ENCODE measurements around the gene HS6ST1.

Gene HS6ST1

DNA sequence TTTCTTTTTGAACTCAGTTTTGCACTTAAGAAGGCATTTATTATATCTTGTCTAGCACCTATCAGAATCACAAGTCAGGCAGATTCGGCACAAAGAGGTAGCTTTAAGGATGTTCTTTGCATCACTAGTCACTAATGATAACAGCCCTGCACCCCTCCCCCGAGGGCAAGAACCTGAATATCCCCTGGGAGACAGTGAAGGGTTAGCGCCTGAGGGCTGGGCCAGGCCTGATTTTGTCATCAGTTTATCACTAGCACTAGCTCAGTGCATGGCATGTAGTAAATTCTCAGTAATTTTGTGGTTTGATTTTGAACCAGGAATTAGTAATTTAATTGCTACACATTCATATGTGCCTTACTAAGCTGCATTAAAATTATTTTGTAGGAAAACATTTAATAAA lies 23.9 kb upstream of the HS6ST1 start:
- TF ChIP-seq, protein P1, sequence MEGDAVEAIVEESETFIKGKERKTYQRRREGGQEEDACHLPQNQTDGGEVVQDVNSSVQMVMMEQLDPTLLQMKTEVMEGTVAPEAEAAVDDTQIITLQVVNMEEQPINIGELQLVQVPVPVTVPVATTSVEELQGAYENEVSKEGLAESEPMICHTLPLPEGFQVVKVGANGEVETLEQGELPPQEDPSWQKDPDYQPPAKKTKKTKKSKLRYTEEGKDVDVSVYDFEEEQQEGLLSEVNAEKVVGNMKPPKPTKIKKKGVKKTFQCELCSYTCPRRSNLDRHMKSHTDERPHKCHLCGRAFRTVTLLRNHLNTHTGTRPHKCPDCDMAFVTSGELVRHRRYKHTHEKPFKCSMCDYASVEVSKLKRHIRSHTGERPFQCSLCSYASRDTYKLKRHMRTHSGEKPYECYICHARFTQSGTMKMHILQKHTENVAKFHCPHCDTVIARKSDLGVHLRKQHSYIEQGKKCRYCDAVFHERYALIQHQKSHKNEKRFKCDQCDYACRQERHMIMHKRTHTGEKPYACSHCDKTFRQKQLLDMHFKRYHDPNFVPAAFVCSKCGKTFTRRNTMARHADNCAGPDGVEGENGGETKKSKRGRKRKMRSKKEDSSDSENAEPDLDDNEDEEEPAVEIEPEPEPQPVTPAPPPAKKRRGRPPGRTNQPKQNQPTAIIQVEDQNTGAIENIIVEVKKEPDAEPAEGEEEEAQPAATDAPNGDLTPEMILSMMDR (IDR thresholded peaks at IDR 0.05; ENCODE audit: low read depth, low read length) = no peak
- no peak for DNase-seq (ENCODE audit: extremely low read depth, low read depth)

DNA sequence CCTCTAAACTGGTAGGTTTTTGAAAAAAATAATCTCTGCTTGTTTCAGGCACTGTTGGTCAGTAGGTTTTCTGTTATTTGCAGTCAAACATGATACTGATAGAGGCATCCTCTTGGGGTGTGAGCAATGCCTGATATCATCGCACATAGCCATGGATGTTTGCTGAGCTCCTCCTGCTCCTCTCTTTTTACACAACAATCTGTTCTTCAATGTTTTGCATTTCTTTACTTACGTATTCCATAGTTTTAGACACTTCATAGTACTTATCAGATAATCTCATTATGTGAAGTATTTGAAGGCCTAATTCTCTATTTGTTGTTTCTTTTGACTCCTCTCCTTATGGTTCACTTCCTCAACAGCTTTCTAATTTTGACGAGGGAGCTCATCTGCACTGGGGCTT lies 23.0 kb upstream of the HS6ST1 start:
- TF ChIP-seq, protein P1 (IDR thresholded peaks at IDR 0.05; ENCODE audit: low read depth, low read length) = no peak
- no peak for DNase-seq (ENCODE audit: extremely low read depth, low read depth)

DNA sequence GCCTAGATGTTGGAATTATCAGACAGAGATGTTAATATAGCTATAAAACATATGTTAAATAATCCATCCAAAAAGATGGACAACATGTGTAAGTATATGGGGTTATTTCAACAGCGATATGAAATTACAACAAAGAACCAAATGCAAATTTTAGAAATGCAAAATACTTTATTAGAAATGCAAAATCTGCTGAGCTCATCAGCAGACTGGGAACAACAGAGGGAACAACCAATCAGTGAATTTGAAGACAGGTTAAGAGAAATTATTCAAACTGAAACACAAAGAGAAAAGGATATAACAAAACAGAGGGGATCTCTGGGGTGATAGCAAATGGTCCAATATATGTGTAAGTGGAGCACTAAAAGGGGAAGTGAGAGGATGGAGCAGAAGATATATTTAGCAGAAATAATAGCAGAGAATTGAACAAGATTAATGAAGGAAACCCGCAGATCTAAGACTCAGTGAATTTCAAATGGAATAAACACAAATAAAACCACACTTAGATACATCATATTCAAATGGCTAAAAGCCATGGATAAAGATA lies 13.5 kb upstream of the HS6ST1 start:
- no peak for DNase-seq (ENCODE audit: extremely low read depth, low read depth)
- TF ChIP-seq, protein P1 (IDR thresholded peaks at IDR 0.05; ENCODE audit: low read depth, low read length) = no peak

DNA sequence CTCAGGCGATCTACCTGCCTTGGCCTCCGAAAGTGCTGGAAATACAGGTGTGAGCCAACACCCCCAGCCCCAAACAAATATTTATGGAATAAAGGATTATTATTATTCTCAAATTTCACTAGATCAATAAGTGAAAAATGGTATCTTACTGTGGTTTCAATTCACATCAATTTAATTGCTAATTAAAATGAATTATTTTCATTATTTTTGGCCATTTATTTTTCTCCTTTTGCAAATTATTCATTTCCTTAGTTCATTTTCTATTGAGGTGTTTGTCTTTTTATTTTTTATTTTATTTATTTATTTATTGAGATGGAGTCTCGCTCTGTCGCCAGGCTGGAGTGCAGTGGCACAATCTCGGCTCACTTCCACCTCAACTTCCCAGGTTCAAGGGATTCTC lies 11.9 kb upstream of the HS6ST1 start:
- TF ChIP-seq, protein P1 (IDR thresholded peaks at IDR 0.05; ENCODE audit: low read depth, low read length) = no peak
- DNase-seq (ENCODE audit: extremely low read depth, low read depth) = no peak

DNA sequence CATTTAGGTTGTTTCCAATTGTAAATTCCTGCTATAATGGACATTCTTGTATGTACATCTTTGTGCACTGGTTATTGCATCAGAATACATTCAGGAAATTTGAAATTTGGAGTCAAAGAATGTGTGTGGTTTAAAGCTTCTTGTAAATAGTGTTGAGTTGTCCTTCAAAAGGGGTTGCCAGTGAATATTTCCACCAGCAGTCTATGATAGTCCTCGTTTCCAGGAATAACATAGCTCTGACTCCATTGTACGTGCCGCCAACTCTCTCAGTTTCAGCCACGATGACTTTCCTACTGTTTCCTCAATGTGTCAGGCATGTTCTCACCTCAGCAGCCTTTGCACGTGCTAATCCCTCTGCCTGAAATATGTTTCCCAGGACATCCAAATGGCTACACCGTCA lies 10.9 kb upstream of the HS6ST1 start:
- TF ChIP-seq, protein P1 (IDR thresholded peaks at IDR 0.05; ENCODE audit: low read depth, low read length) = no peak
- DNase-seq (ENCODE audit: extremely low read depth, low read depth) = no peak

DNA sequence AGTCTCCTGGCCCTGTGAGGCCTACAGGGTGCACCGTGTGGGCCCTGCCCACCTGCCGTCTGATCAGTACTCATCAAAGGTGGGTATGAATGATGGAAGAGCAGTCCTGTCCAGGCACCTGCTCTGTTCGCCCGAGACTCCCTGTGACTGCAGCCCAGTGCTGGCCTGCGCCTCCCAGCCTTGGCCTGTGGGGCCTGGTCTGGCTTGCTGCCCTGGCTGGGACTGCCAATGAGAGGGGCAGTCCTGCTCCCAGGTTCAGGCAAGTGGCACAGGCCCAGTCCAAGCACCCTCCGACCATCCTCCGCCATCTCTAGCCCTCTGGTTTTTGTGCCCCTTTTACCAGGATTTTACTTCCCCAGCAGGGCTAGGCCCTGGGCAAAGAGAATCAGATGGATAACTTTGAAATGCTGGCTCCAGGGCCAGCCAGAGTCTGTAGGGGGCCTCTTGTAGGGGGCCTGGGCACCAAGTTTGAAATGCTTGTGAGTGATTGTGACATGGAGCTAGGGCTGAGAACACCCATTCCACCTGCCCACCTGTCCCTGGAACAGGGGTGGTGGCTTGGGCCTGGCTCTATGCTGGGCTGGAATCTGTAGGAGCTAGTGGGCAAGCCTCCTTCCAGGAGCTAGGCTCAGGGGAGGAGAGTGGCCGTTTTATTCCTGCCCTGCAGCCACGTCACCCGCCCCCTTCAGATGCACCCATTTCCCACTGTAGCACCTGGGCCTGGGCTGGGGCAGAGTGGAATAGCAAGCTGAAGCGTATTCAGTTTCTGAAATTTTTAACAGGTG lies 8.7 kb upstream of the HS6ST1 start:
- no peak for DNase-seq (ENCODE audit: extremely low read depth, low read depth)
- TF ChIP-seq, protein P1 (IDR thresholded peaks at IDR 0.05; ENCODE audit: low read depth, low read length) = no peak

DNA sequence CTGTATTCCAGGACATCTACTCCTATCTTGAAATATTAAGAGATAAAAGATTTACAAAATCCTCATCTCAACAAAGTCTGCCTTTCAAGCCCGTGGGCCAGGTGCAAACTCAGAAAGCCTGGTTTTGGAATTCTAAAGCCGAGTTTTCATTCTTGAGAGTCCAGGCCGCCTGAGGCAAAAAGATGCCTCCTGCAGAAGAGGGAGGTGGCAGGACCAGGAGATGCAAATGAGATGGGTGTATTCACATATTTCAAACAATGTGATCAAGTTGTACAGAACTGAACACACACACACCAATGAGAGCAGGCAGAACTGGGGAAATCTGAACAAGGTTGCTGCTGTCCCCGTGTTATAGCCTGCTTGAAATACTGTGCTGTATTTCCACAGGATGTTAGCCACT lies 7.7 kb upstream of the HS6ST1 start:
- TF ChIP-seq, protein P1 (IDR thresholded peaks at IDR 0.05; ENCODE audit: low read depth, low read length) = no peak
- DNase-seq (ENCODE audit: extremely low read depth, low read depth) = no peak
